PC-3 (cell line): ENCODE results near the gene CACNA1D. TPM values are rescaled to one million over a fixed set of nuclear protein-coding genes. Genes with fewer than 3 reads are reported as not detected.

Experiments
- ATAC-seq: fragments of 200-7000 bp; cut with Tn5 transposase; 2 replicates; pipeline ENCODE4 v1.9.1; 2020; ENCODE audit warnings: mild to moderate bottlenecking, moderate library complexity
- BruUV-seq: library from RNA; stranded (reverse); fragments of 400-500 nt; replicated peaks from 2 replicates; lab custom pipeline; 2021; lab: Mats Ljungman, UMichigan
- CTCF ChIA-PET: fragments of 300-600 bp; sonication (Branson Sonifier 250); formaldehyde crosslinking; loops from one replicate; lab custom pipeline; 2022; ENCODE audit warnings: antibody characterized with exemption; lab: Charles Lee
- POLR2A ChIA-PET: fragments of 300-600 bp; sonication (Branson Sonifier 250); formaldehyde crosslinking; loops from one replicate; lab custom pipeline; 2022; ENCODE audit warnings: antibody characterized with exemption; ENCODE audit not compliant: unreplicated experiment; lab: Charles Lee
- DNase-seq: peaks from one replicate; pipeline ENCODE4 v3.0.0-alpha.2; 2015
- H2AFZ ChIP-seq: fragments of 300-600 bp; sonication (generic); 2 replicates; pipeline ENCODE4 v1.6.0; 2016; ENCODE audit warnings: antibody characterized with exemption, low read length
- H3F3A ChIP-seq: fragments of 300-600 bp; sonication (generic); one replicate; pipeline ENCODE4 v1.6.0; 2017; ENCODE audit warnings: antibody characterized with exemption, low read length, control low read depth, mild to moderate bottlenecking; ENCODE audit not compliant: unreplicated experiment
- H3K27ac ChIP-seq: fragments of 300-600 bp; sonication (generic); 2 replicates; pipeline ENCODE4 v1.5.1; 2016; ENCODE audit warnings: mild to moderate bottlenecking, low read length
- H3K27me3 ChIP-seq: fragments of 300-600 bp; sonication (generic); 2 replicates; pipeline ENCODE4 v1.6.1; 2016; ENCODE audit warnings: low read length, mixed read lengths
- H3K36me3 ChIP-seq: fragments of 300-600 bp; sonication (generic); 2 replicates; pipeline ENCODE4 v1.6.1; 2016; ENCODE audit warnings: low read depth, mixed run types, low read length, mixed read lengths
- H3K4me1 ChIP-seq: fragments of 300-600 bp; sonication (generic); 2 replicates; pipeline ENCODE4 v1.5.1; 2016; ENCODE audit warnings: low read length; ENCODE audit not compliant: insufficient read depth
- H3K4me2 ChIP-seq: fragments of 300-600 bp; sonication (generic); 2 replicates; pipeline ENCODE4 v1.6.0; 2016; ENCODE audit warnings: low read length
- H3K4me3 ChIP-seq: fragments of 300-600 bp; sonication (generic); 2 replicates; pipeline ENCODE4 v1.5.1; 2016; ENCODE audit warnings: mild to moderate bottlenecking, low read length, mixed read lengths
- H3K79me2 ChIP-seq: fragments of 300-600 bp; sonication (generic); 2 replicates; pipeline ENCODE4 v1.6.1; 2017; ENCODE audit warnings: low read length, mixed read lengths
- H3K9ac ChIP-seq: fragments of 300-600 bp; sonication (generic); 2 replicates; pipeline ENCODE4 v1.6.0; 2016; ENCODE audit warnings: mild to moderate bottlenecking, low read length
- H3K9me2 ChIP-seq: fragments of 300-600 bp; sonication (generic); replicated peaks from 2 replicates; pipeline ENCODE4 v1.6.1; 2016; ENCODE audit warnings: mixed run types, low read length, mixed read lengths
- H3K9me3 ChIP-seq: fragments of 300-600 bp; sonication (generic); 2 replicates; pipeline ENCODE4 v1.6.1; 2016; ENCODE audit warnings: low read length, mixed read lengths
- H4K20me1 ChIP-seq: fragments of 300-600 bp; sonication (generic); 2 replicates; pipeline ENCODE4 v1.6.1; 2016; ENCODE audit warnings: low read length, mixed read lengths
- EZH2 ChIP-seq: fragments of 300-600 bp; sonication (generic); IDR thresholded peaks from one replicate; pipeline ENCODE4 v1.6.1; 2017; ENCODE audit warnings: antibody characterized with exemption, mild to moderate bottlenecking, low read length; ENCODE audit not compliant: unreplicated experiment
- EZH2phosphoT487 ChIP-seq: fragments of 300-600 bp; sonication (generic); IDR thresholded peaks from 2 replicates; pipeline ENCODE4 v1.6.1; 2018; ENCODE audit warnings: mild to moderate bottlenecking, antibody characterized with exemption, low read length, borderline replicate concordance
- intact Hi-C: fragments of 100-400 bp; cut with micrococcal nuclease; formaldehyde crosslinking; loops from 2 replicates; pipeline ENCODE4 v1.9.0; 2023
- total RNA-seq: library from RNA; depleted of rRNA; stranded (reverse); fragments of >200 nt; gene quantifications from 2 replicates; pipeline ENCODE4 v1.2.3, GENCODE V29; 2014
- TF ChIP-seq, protein P1 (sequence below): fragments of 300-600 bp; sonication (generic); conservative IDR thresholded peaks from 2 replicates; pipeline ENCODE4 v1.5.1; 2017; ENCODE audit warnings: antibody characterized with exemption, low read depth, mild to moderate bottlenecking, low read length

Gene CACNA1D
- total RNA-seq, 1 experiment from 2014 or later: not detected

DNA sequence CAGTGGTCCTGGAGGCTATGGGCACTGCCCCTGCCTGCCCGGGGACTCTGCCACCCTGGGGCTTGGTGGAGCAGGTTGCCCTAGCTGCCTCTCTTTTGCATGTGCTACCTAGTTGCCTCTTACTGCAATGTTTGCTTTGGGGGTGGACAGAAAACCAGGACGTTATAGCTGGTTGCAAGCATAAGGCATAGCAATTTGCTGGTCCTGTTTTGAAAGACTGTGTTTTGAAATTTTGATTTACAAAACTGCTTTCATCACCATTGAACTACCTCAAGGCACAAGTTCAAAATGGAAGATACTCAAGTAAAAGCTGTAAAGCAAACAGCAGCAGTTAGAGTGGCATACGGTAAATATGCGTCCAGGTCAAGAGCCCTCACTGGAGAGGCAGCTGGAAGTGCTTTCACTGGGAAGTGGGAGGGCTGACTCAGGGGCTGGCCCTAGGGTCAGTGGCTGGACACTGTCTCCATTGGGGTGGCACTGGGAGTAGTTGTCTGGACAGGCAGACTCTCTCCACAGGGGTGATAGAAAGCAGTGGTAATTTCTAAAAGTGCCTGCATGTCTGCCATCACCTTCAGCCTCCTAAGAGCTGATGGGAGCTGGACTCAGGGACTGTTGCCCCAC is 213.7 kb downstream of the CACNA1D start:
- Histone ChIP-seq H3K36me3 (no peaks in the 10 kb centered on the region), H3K27me3 (peaks cover 59% of the 10 kb centered on the region), H2AFZ (no peak overlapping the region), H3K9me3 (no peaks in the 10 kb centered on the region), H3K27ac (no peak overlapping the region), H3K4me2 (no peak overlapping the region), H3K9me2 (no peaks in the 10 kb centered on the region), H3K79me2 (no peaks in the 10 kb centered on the region), H3F3A (no peaks in the 10 kb centered on the region), H3K4me3 (no peak overlapping the region), H4K20me1 (no peaks in the 10 kb centered on the region), H3K4me1 (no peaks in the 10 kb centered on the region), H3K9ac (no peak overlapping the region)
- ChIA-PET POLR2A (no interaction called here), CTCF (interaction anchor here (0.6 kb wide), 1 partner anchor 327 kb away, joined by 8 read pairs; no protein-coding TSS in a partner anchor)
- intact Hi-C loops: no loop called here
- DNase-seq (no peak), ATAC-seq (no peak)
- no TSS peak for BruUV-seq
- TF ChIP-seq, protein P1, sequence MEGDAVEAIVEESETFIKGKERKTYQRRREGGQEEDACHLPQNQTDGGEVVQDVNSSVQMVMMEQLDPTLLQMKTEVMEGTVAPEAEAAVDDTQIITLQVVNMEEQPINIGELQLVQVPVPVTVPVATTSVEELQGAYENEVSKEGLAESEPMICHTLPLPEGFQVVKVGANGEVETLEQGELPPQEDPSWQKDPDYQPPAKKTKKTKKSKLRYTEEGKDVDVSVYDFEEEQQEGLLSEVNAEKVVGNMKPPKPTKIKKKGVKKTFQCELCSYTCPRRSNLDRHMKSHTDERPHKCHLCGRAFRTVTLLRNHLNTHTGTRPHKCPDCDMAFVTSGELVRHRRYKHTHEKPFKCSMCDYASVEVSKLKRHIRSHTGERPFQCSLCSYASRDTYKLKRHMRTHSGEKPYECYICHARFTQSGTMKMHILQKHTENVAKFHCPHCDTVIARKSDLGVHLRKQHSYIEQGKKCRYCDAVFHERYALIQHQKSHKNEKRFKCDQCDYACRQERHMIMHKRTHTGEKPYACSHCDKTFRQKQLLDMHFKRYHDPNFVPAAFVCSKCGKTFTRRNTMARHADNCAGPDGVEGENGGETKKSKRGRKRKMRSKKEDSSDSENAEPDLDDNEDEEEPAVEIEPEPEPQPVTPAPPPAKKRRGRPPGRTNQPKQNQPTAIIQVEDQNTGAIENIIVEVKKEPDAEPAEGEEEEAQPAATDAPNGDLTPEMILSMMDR: no peak
- TF ChIP-seq EZH2 (no peak), EZH2phosphoT487 (no peak)

DNA sequence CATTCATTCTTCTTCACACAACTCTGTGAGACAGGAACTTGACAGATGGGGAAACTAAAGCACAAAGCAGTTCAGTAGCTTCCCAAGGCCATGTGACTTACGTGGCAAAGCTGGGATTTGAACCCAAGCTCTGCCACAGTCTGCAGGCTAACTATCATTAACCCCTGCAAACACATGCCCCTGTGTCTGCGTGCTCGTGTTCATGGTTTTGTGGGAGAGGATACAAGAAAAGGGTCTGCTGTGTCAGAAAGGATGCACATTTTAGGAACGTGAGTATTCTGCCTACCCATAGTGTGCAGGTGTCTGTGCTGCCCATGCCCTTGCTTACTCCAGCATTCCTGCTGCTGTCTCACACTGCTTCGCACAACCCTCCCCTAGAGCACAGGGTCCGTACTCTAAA is 214.8 kb downstream of the CACNA1D start:
- H3K4me1 ChIP-seq: no peaks in the 10 kb centered on the region
- H3K4me3 ChIP-seq: no peak overlapping the region
- TF ChIP-seq EZH2phosphoT487 (no peak), EZH2 (no peak)
- TF ChIP-seq, protein P1: no peak
- intact Hi-C loops: no loop called here
- no peaks in the 10 kb centered on the region for H3F3A ChIP-seq
- no peak overlapping the region for H3K9ac ChIP-seq
- no peaks in the 10 kb centered on the region for H3K9me3 ChIP-seq
- H3K4me2 ChIP-seq: no peak overlapping the region
- no peaks in the 10 kb centered on the region for H3K36me3 ChIP-seq
- no peak overlapping the region for H2AFZ ChIP-seq
- H3K27me3 ChIP-seq: peaks cover 51% of the 10 kb centered on the region
- DNase-seq (no peak), ATAC-seq (no peak)
- H3K27ac ChIP-seq: no peak overlapping the region
- H3K9me2 ChIP-seq: no peaks in the 10 kb centered on the region
- CTCF ChIA-PET: no interaction called here
- H3K79me2 ChIP-seq: no peaks in the 10 kb centered on the region
- no TSS peak for BruUV-seq
- POLR2A ChIA-PET: no interaction called here
- no peaks in the 10 kb centered on the region for H4K20me1 ChIP-seq
